A549 treated with GW870086 at 1 μM for 4 hours (cell line): ENCODE results near the gene ARX. TPM values are rescaled to one million over a fixed set of nuclear protein-coding genes. Genes with fewer than 3 reads are reported as not detected.

ENCODE experiments used
- total RNA-seq: library from RNA; stranded (reverse); fragments of 200-300 nt; extraction: Qiagen RNA extraction; gene quantifications from 5 replicates; pipeline ENCODE4 v1.2.3, GENCODE V29; 2022; ENCODE audit warnings: low read depth

Gene ARX
- 0.39 to 0.93 TPM (median 0.60 TPM) in 5 replicates for total RNA-seq

GRCh38 chrX:25015486-25016360 is at the start of gene ARX:
TSS of gene ARX (minus strand) at chrX:25015965. CDS start at chrX:25015737, 228 bp downstream.

